Right lung (tissue), 5 donors: ENCODE results near the gene SMIM1. TPM values are rescaled to one million over a fixed set of nuclear protein-coding genes. Genes with fewer than 3 reads are reported as not detected.
"Not testable (repeated sequence)": the region's sequence is repeated elsewhere in the genome, so short reads cannot be mapped to it uniquely, and the experiment has no call there.

Source experiments
- DNase-seq, 2 donors: peaks; one replicate each; pipeline ENCODE4 v3.0.0-alpha.2; 2013
- polyA plus RNA-seq, 5 donors: library from polyadenylated mRNA; unstranded; fragments of 120-200 nt; gene quantifications; one replicate each; pipeline versions ENCODE4 v1.2.1 to v1.2.3, GENCODE V29; 2013; ENCODE audit warnings: inconsistent platforms in 1 of 5, low replicate concordance in 1 of 5; ENCODE audit not compliant: insufficient read length in 5 of 5, insufficient read depth in 1 of 5

SMIM1 gene
- polyA plus RNA-seq, 5 donors: 2.8 to 9.1 (median 4.6) TPM

- no peak for DNase-seq
Measured at GRCh38 chr1:3735688-3736087, 36.9 kb upstream of the SMIM1 start.

GRCh38 chr1:3736131-3736561, 36.4 kb upstream of the SMIM1 start:
- no peak for DNase-seq

GRCh38 chr1:3736708-3737107, 35.8 kb upstream of the SMIM1 start:
- DNase-seq: no peak

- DNase-seq: no peak
Measured at GRCh38 chr1:3738943-3739342, 33.6 kb upstream of the SMIM1 start.

GRCh38 chr1:3740042-3740441, 32.5 kb upstream of the SMIM1 start:
- no peak for DNase-seq

GRCh38 chr1:3740752-3741151, 31.8 kb upstream of the SMIM1 start:
- DNase-seq: no peak

GRCh38 chr1:3741566-3742438, 30.7 kb upstream of the SMIM1 start:
- DNase-seq: no peak

GRCh38 chr1:3742439-3743298, 29.9 kb upstream of the SMIM1 start:
- no peak for DNase-seq

- no peak for DNase-seq
Measured at GRCh38 chr1:3743421-3743820, 29.1 kb upstream of the SMIM1 start.

- DNase-seq: no peak
Measured at GRCh38 chr1:3743826-3744225, 28.7 kb upstream of the SMIM1 start.

- DNase-seq: no peak
Measured at GRCh38 chr1:3744646-3745045, 27.9 kb upstream of the SMIM1 start.

- DNase-seq: no peak
Measured at GRCh38 chr1:3745071-3745470, 27.5 kb upstream of the SMIM1 start.

GRCh38 chr1:3745590-3746381, 26.8 kb upstream of the SMIM1 start:
- no peak for DNase-seq

GRCh38 chr1:3746389-3746829, 26.1 kb upstream of the SMIM1 start:
- DNase-seq: no peak

GRCh38 chr1:3746830-3747521, 25.6 kb upstream of the SMIM1 start:
- DNase-seq: peak; percentile 63 to 70

- no peak for DNase-seq
Measured at GRCh38 chr1:3747522-3747848, 25.1 kb upstream of the SMIM1 start.

- no peak for DNase-seq
Measured at GRCh38 chr1:3747903-3748302, 24.6 kb upstream of the SMIM1 start.

- DNase-seq: not testable (repeated sequence)
Measured at GRCh38 chr1:3748316-3748900, 24.1 kb upstream of the SMIM1 start.

- DNase-seq: no peak
Measured at GRCh38 chr1:3749512-3749911, 23.0 kb upstream of the SMIM1 start.

- DNase-seq: no peak
Measured at GRCh38 chr1:3750741-3751140, 21.8 kb upstream of the SMIM1 start.

- no peak for DNase-seq
Measured at GRCh38 chr1:3752400-3752945, 20.1 kb upstream of the SMIM1 start, which contains the start of gene CCDC27. Gene CCDC27, plus strand, starts transcription at chr1:3752450. Its CDS starts 32 bp downstream, at chr1:3752482.
